GM18519 (cell line): Measurements from ENCODE around the gene KCNK17.
"Not testable (repeated sequence)": the region's sequence is repeated elsewhere in the genome, so short reads cannot be mapped to it uniquely, and the experiment has no call there.

Experiments
- ATAC-seq: cut with Tn5 transposase; IDR thresholded peaks from one replicate; pipeline ENCODE4 v1.9.1; 2021; ENCODE audit warnings: mild to moderate bottlenecking, moderate library complexity; ENCODE audit not compliant: unreplicated experiment, low FRiP score

KCNK17 gene

DNA sequence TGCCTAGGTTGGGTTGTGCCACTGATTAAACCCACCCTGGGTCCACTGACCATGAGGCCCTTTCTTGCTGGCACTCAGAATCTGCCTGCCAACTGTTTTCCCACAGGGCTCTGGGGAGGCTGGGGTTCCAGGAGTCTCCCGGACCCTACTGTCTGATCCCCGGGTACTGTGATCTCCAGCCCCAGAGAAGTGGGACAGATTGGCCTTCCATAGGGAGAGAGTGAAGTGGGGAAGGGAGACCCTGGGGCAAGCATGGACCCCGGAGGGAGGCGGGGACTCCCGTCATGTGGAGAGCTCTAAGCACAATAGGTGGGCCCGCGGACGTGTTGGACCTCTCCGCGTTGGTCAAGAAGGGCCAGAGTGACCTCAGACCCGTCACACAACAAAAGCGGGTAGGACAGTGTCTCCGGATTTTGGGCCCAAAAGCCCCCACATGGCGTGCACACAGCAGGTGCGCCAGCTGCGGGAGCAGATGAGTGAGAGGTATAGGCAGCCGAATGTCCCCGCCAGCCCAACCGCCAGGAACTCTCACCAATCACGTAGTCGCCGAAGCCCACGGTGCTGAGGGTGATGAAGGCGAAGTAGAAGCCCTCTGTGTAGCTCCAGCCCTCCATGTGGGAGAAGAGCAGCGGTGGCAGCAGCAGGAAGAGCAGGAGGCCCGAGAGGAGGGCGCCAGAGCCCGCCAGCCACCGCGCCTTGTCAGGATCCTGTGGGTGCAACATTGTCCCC lies 10.6 kb downstream of the KCNK17 start:
- ATAC-seq: no peak

DNA sequence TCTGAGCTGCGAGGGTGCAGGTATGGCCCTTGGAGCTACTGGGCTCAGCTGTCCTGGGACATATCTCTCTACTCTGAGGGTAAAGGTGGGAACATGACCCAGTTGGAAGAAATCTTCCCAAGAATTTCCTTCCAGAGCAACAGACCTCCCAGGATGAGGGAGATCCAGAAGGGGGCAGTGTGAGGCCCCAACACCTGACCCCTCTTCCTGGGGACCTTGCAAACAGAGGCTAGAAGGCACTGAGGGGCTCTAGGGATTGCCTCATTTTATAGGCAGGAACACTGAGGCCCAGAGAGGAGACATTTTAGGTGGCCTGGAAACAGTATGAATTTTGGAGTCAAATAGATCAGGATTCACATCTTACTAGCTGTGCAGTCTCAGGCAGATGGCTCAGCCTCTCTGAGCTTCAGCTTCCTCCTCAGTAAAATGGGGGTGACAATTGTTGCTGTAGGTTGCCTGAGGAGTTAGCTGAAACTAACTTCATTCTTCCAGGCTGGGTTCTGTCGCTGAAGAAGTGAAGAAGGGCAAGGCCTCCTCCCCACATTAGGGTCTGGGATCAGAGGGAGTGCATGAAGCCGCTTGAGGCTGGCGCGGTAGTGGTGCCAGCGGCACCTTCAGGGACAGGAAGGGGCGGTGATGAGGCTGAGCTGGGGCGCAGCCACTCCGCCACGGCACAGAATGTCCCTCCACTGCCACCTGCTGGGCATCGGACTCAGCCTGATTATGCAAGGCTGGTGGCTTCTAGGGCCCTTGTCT lies 11.4 kb downstream of the KCNK17 start:
- ATAC-seq: no peak

DNA sequence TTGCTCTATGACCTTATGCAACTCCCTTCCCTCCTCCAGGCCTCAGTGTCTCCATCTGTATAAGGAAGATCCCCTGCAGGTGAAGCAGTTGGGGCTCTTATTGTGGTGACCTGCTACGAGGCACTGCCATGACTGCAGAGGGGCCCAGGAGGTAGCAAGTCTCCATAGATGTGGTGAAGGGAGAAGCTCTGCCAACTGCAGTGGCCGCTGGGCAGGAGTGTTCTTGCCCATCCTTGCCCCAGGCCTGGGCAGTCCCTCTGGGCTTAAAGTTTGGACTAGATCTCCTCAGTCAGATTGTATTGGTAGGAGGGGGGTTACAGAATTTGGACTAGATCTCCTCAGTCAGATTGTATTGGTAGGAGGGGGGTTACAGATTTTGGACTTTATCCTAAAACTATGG lies 12.2 kb downstream of the KCNK17 start:
- no peak for ATAC-seq

DNA sequence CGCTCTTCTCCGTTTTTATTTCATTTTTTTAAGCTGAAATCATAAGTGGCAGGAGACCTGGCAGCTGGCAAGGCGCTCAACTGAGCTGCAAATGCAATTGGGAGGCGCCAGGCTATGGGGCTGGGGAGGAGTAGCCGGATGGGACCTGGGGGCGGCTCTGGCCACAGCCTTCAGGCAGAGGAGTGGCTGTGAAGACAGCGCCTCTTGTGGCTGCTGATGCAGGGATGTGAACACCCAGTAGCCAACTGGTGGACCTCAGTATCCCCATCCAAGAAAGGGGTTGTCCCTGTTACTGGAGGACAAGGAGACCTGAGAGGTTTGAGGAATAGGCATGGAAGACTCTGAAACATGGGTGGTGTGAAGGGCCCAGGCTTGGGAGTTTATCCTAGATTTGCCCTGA lies 12.6 kb downstream of the KCNK17 start:
- no peak for ATAC-seq

DNA sequence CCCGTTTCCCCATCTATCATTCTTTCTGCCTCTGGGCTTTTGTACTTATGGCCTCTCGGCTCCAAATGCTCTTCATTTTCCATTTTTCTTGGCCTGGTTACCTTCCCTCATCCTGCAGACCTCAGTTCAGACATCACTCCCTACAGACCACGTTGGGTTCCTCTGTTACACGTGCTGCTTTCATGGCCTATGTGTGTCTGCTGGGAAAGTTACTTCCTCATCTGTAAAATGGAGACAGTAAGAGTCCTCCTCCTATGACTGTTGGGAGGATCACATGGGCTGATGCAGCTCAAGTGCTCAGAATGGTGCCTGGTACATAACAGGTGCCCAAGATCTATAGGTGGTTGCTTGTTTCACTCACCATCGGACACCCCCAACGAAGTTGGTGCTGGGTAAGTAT lies 13.5 kb downstream of the KCNK17 start:
- ATAC-seq: no peak

DNA sequence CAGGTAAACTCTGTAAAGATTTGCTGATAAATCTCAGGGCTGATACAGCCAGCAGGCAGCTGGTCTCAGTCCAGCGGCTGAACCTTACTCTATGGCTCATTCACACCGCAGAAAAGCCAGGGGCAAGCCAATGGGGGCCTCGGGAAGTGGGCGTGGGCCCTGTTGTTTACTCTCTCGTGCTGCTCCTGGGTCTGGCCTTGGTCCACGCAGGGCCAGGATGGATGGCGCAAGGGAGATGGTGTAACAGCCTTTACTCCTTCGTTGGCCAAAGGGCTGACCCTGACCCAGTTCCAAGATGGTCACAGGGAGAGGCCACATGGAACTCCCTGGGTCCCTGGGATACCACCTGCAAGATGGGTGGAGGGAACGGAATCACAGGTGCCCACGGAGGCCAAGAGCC lies 16.2 kb downstream of the KCNK17 start:
- no peak for ATAC-seq

DNA sequence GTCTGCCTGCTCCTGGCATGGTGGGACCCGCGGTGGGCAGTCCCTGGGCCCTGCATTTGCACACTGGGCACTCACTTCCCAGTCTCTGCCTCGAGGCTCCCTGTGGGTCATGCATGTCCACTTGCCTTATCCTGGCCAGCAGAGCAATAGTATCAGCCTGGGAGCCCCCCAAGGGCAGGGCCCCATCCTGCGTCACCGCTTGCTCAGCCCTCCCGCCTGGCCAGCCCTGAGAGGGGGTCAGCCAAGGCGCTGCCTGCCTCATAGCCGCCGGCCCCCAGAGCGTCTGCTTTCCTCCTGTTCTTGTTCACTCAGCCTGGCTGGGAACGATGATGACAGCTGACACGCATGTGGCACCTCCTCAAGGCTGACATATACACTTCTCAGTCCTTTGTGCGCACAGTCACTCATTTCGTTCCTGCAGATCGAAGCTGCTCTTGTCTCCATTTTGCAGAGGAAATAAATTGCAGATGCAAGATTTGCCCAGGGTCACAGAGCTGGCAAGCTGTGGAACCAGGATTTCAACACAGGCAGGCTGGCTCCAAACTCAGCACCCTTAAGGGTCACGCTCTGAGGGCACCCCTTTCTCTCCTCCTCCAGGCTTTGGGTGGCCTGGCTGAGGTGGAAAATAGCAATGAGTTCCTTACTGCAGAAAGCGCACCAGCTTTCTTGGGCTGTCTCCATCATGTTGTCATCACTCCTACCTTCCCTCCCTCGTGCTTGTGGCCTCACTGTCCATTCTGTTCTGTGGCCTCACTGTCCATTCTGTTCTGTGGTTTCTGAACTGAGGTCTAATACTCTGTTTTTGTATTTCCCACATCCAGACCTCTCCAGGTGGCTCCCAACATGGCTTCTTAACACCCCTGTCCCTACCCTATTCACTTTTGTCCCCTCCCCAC lies 17.2 kb downstream of the KCNK17 start:
- no peak for ATAC-seq

DNA sequence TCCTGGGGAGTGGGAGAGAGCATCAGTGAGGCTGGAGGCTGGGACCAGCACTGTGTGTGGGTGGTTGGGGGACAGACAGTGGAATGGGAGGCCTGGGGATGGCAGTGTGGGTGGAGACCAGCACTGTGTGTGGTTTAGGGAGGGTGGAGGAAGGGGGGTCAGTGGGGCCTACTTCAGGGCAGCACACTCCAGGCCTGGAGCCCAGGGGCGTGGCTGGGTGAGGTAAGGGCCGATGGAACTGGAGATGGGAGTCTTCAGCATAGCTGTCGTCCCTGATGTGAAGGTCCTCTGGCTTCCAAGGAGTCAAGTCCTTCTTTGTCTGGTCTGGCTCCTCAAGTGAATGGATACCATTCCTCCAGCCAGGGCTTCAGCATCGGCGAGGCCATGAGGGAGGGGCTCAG lies 18.6 kb downstream of the KCNK17 start:
- no peak for ATAC-seq

DNA sequence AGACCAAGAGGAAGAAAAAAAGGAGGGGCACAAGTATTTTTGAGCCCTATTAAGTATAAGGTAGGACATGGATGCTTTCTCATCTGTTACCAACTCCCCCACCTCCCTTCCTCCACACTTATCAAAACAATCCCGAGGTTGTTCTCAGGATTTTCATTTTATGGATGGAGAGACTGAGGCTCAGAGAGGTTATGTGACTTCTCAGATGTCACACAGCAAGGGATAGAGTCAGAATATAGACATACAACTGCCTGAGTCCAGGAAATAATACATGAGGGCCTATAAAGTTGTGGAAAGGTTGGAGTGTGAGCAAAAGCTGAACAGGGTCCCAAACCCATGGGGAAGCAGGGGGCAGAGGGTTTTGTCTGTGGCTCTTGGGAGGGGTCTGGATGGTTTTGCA lies 19.3 kb downstream of the KCNK17 start:
- no peak for ATAC-seq

DNA sequence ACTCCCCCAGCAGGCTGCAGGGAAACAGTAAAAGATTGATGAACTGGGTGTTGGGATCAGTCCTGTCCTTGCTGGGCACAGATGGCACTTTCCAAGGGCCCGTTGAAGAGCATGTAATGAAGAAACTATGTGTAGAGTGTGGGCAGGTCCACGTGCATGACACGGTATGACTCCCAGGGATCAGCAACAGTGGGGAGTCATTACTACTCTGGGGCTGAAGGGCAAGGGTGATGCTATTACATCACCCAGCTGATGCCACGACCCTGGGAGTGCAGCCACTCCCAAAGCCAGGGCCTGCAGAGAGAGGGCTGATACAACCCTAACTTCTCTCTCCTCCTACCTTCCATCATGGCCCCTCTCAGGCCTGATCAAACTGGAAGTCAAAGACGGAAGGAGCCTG lies 20.1 kb downstream of the KCNK17 start:
- ATAC-seq: no peak

DNA sequence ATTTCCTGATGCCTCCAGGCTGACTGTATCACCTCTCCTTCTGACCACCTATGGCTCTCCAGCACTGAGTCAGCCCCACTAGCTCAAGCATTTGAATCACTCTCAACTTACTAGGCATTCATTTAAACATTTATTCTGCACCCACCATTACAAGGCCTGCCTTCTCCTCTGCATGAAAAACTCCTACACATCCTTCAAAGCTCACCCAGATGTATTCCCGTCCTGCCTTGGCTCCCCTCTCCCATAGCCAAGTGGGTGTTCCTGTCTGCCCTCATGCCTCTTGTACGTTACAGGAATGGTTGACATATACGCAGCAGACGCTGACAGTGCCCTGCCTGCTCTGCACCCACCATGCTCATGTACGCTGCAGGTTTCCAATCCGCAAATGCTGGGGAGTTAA lies 21.6 kb downstream of the KCNK17 start:
- ATAC-seq: no peak

DNA sequence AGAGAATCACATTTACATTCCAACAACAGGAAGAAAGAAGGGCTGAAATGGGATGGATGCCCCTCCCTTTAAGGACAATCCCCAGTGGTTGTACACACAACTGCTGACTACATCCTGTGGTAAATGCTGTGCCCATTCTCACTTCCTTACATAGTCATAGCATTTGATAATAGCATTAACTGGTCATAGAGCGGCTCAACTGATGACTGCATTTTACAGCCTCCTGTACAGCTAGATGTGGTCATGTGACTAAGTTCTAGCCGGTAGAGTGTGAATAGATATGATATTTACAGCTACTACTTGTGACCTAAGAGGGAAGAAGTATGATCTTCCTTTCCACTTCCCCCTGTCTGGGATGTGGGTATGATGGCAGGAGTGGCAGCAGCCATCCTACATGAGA lies 24.7 kb downstream of the KCNK17 start:
- no peak for ATAC-seq

DNA sequence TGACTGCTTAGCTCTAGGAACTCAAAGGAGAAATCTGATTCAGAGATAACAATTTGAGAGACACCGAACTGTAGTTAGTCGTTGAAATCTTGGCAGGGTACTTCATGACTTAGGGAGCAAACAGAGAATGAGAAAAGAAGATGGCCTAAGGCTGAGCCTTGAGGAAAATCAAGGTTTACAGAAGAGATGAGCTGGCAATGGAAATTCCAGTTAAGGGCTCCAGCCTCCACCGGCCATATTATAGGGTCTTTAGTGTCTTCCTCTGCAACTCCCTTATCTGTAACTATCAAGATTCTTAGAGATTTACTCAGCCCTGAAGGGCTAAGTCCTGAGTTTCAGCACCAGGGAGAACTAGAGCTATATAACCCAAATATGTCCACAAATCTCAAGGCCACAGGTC lies 26.6 kb downstream of the KCNK17 start:
- no peak for ATAC-seq

DNA sequence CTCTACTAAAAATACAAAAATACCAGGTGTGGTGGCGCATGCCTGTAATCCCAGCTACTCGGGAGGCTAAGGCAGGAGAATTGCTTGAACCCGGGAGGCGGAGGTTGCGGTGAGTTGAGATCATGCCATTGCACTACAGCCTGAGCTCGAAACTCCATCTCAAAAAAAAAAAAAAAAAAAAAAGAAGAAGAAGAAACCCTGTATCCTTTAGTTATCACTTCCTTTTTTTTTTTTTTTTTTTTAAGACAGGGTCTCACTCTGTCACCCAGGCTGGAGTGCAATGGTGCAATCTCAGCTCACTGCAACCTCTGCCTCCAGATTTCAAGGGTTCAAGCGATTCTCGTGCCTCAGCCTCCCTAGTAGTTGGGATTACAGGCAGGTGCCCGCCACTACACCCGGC lies 27.6 kb downstream of the KCNK17 start:
- ATAC-seq: not testable (repeated sequence)

DNA sequence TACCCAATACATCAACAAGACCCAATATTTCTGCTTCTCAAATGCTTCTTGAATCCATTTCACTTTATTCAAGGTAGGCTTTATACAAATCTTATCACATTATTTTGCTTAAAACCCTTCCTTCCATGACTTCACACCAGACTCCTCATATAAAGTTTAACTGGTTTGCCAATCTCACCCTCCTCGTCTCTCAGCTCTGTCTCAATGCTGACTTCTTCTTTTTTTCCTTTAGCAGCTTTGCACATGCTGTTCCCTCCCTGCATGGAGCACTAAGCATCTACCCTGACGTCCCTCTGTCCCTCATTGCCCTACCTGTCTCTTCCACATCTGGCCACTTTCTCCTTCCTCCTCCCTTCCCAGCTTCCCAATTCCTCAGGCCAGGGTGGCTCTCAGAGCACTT lies 31.4 kb downstream of the KCNK17 start:
- ATAC-seq: no peak

DNA sequence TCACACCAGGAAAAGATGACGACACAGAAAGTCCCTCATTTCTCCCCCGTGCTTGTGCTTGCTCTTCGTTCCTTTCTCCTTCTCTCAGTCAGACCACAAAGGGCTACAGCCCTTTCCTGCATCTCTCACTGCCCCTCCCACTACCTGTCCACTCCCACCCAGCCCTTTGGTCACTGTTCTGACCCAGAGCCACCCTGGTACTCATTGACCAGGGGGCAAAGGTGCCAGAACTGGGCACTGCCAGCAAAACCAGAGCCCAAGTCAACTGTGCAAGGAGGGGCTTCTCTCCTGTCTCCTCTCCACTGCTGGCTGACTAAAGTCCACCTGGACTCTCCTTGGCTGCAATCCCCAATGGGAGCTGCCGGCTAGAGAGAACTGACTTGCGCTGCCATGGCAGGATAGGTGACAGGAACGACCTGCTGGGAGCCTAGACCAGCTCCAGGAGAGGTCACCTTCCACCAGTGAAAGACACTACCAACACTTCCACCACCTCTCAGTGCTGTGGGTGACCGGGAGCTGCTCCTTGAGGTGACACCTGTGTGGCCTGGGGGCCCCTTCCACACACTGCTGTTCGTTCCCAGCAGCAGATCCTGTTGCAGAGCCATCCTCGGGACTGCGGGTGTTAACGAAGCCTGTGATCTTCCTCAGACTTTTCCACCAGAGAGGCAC lies 32.8 kb downstream of the KCNK17 start:
- ATAC-seq: no peak

DNA sequence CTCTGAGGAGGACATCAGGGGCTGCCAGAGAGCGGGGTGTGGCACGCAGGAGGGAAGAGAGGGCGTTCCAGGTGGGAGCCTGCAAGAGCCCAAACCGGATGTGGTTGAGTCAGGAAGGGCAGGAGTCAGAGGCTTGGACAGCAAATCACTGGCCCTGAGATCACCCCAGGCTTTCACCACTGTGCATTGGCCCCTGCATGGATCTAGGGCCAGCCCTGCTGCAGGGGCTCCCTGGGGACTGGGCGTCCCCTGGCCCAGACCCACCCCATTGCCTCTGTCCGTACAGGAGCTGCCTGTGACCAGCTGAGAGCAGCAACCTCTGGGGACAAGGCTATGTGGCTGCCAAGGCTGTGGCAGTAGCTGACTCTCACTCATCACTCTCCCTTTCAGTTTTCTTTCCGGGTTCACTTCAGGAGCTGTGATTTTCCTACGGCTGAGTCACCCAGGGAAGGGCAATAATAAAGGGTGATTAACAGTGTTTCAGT lies 33.9 kb downstream of the KCNK17 start:
- no peak for ATAC-seq

DNA sequence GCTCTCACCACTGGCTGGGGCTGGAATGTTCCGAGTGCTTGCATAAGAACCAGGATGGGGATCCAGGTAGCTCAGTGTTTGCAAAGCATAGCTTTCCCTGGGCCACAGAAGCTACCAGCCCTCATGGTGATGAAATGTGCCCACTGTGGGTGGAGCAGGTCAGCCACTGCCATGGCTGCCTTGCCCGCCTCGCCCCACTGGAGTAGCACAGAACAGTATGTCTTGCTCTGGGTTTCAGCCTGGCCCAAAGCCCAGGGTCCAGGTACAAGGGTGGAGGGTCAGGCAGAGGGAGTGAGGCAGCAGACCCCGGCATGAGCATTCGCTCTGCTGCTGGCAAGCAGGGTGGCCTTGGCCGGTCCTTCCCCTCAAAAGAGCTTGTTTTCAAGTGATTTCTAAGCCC lies 34.7 kb downstream of the KCNK17 start:
- ATAC-seq: no peak

DNA sequence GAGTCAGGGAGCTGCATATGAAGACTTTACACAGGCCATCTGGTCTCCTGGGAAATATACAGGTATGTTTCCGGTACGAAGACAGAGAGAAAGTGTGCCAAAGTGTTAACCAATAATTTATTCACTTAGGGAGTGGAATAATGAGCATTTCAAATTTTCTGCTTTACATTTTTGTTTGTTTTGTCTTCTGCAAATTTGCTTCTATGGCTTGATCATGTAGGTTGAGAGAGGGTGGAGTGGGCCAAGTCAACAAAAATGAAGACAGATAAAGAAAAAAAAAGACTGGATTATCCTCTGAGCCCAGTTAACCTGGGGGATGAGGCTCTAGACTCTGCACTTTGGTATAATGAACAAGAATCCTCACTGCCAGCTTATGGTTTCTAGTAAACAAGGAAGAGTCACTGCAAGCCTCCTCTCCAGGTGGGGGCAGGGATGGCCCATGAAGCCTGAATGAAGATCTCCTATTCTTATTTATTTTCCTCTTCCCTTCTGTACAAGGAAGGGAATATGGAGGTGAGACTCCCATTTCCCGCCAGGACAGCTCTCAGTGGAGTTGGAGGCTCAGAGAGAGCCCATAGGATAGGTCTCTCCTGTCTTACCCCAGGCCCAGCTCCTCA lies 37.7 kb downstream of the KCNK17 start:
- ATAC-seq: no peak

DNA sequence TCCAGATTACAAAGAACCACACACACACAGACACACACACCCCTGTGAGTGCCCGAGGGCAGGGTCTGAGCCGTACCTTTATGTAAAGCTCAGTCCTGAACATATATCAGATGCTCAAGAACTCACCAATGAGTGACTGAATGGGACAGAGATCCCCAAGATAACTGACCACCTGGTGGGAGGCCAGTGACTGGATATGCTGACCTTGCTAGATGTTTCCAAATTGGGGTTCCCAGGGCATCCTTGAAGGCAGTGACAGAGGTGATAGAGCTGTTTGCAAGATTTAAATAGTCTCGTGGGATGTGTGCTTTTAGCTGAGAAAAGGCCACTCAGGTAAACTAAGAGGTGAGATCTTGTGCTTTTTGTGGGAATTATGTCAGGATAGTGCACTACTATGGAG lies 39.3 kb downstream of the KCNK17 start:
- ATAC-seq: no peak
